ENCODE measurements around the gene PERM1.
"Not testable (repeated sequence)": the region's sequence is repeated elsewhere in the genome, so short reads cannot be mapped to it uniquely, and the experiment has no call there.

PERM1 gene

DNA sequence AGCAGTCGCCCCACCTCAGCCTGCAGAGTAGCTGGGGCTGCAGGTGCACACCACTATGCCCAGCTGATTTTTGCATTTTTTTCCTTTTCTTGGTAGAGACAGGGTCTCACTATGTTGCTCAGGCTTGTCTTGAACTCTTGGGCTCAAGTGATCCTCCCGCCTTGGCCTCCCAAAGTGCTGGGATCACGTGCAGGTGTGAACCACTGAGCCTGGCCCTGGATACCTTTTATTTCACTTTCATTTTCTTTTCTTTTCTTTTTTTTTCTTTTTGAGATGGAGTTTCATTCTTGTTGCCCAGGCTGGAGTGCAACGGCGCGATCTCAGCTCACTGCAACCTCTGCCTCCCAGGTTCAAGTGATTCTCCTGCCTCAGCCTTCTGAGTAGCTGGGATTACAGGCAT, 9.4 kb upstream of the PERM1 start:
- H3K27me3 ChIP-seq (ENCODE audit: control insufficient read depth, insufficient read depth, low read length); H3K4me1 ChIP-seq (ENCODE audit: control insufficient read depth, insufficient read depth, low read length); H3K9me3 ChIP-seq (ENCODE audit: control insufficient read depth, low read length); H3K36me3 ChIP-seq (ENCODE audit: control insufficient read depth, insufficient read depth, low read length); H3K4me3 ChIP-seq (ENCODE audit: low read length); H3K9ac ChIP-seq (ENCODE audit: low read length): not testable (repeated sequence)

DNA sequence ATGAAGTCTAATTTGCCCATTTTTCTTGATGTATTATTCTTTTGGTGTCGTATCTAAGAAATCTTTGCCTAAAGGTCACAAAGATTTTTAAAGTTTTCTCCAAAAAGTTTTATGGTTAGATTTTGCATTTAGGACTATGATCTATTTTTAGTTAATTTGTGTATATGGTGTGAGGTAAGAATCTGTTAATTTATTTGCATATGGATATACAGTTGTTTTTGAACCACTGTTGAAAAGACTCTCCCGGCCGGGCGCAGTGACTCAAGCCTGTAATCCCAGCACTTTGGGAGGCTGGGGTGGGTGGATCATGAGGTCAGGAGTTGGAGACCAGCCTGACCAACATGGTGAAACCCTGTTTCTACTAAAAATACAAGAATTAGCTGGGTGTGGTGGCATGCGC, 6.2 kb upstream of the PERM1 start:
- H3K27me3 ChIP-seq (ENCODE audit: control insufficient read depth, insufficient read depth, low read length): peaks cover 13% of the 10 kb centered on the region
- not testable (repeated sequence) for H3K9ac ChIP-seq (ENCODE audit: low read length); H3K9me3 ChIP-seq (ENCODE audit: control insufficient read depth, low read length); H3K4me3 ChIP-seq (ENCODE audit: low read length); H3K4me1 ChIP-seq (ENCODE audit: control insufficient read depth, insufficient read depth, low read length); H3K36me3 ChIP-seq (ENCODE audit: control insufficient read depth, insufficient read depth, low read length)

- H3K9ac ChIP-seq (ENCODE audit: low read length): no peak overlapping the region
- H3K4me3 ChIP-seq (ENCODE audit: low read length): no peak overlapping the region
- H3K27me3 ChIP-seq (ENCODE audit: control insufficient read depth, insufficient read depth, low read length): peaks cover 28% of the 10 kb centered on the region
- no peaks in the 10 kb centered on the region for H3K36me3 ChIP-seq (ENCODE audit: control insufficient read depth, insufficient read depth, low read length)
- H3K9me3 ChIP-seq (ENCODE audit: control insufficient read depth, low read length): no peaks in the 10 kb centered on the region
- H3K4me1 ChIP-seq (ENCODE audit: control insufficient read depth, insufficient read depth, low read length): no peaks in the 10 kb centered on the region
Measured at GRCh38 chr1:985126-985525, 3.2 kb upstream of the PERM1 start.

- Histone ChIP-seq H3K9ac (ENCODE audit: low read length) (no peak overlapping the region), H3K27me3 (ENCODE audit: control insufficient read depth, insufficient read depth, low read length) (peaks cover 28% of the 10 kb centered on the region), H3K4me1 (ENCODE audit: control insufficient read depth, insufficient read depth, low read length) (no peaks in the 10 kb centered on the region), H3K4me3 (ENCODE audit: low read length) (no peak overlapping the region), H3K9me3 (ENCODE audit: control insufficient read depth, low read length) (no peaks in the 10 kb centered on the region), H3K36me3 (ENCODE audit: control insufficient read depth, insufficient read depth, low read length) (no peaks in the 10 kb centered on the region)
Measured at GRCh38 chr1:984476-984814, 2.6 kb upstream of the PERM1 start.

- peaks cover 28% of the 10 kb centered on the region for H3K27me3 ChIP-seq (ENCODE audit: control insufficient read depth, insufficient read depth, low read length)
- no peak overlapping the region for H3K4me3 ChIP-seq (ENCODE audit: low read length)
- H3K36me3 ChIP-seq (ENCODE audit: control insufficient read depth, insufficient read depth, low read length): no peaks in the 10 kb centered on the region
- H3K9ac ChIP-seq (ENCODE audit: low read length): no peak overlapping the region
- no peaks in the 10 kb centered on the region for H3K4me1 ChIP-seq (ENCODE audit: control insufficient read depth, insufficient read depth, low read length)
- no peaks in the 10 kb centered on the region for H3K9me3 ChIP-seq (ENCODE audit: control insufficient read depth, low read length)
Measured at GRCh38 chr1:983798-984475, 2.0 kb upstream of the PERM1 start.

GRCh38 chr1:982765-983436, 1.0 kb upstream of the PERM1 start:
- H3K4me1 ChIP-seq (ENCODE audit: control insufficient read depth, insufficient read depth, low read length): no peaks in the 10 kb centered on the region
- no peak overlapping the region for H3K4me3 ChIP-seq (ENCODE audit: low read length)
- H3K27me3 ChIP-seq (ENCODE audit: control insufficient read depth, insufficient read depth, low read length): peaks cover 28% of the 10 kb centered on the region
- H3K36me3 ChIP-seq (ENCODE audit: control insufficient read depth, insufficient read depth, low read length): no peaks in the 10 kb centered on the region
- H3K9ac ChIP-seq (ENCODE audit: low read length): no peak overlapping the region
- H3K9me3 ChIP-seq (ENCODE audit: control insufficient read depth, low read length): no peaks in the 10 kb centered on the region

DNA sequence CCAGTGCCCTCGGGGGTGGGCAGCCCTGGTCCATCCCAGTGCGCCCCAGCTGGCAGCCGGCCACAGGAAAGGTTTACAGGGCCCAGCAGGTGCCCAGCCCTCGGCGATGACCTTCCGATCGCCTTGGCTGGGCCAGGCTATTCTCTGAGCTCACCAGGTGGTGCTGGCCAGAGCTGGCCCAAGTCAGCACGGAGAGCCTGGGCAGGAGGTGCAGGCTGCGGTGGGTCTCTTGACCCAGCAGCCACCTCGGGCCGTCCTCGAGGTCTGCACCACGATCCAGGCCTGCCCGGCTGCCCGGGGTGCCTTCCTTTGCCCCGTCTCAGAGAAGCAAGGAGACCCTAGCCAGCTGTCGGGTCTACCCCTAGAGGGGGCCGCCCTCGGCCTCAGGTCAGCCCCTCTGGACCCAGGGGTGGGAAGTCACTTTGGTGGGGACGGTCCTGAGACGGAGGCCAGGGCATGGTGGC, 370 bp downstream of the PERM1 start:
- no peaks in the 10 kb centered on the region for H3K36me3 ChIP-seq (ENCODE audit: control insufficient read depth, insufficient read depth, low read length)
- H3K4me3 ChIP-seq (ENCODE audit: low read length): no peak overlapping the region
- no peak overlapping the region for H3K9ac ChIP-seq (ENCODE audit: low read length)
- H3K9me3 ChIP-seq (ENCODE audit: control insufficient read depth, low read length): no peaks in the 10 kb centered on the region
- H3K27me3 ChIP-seq (ENCODE audit: control insufficient read depth, insufficient read depth, low read length): peaks cover 28% of the 10 kb centered on the region
- H3K4me1 ChIP-seq (ENCODE audit: control insufficient read depth, insufficient read depth, low read length): no peaks in the 10 kb centered on the region

DNA sequence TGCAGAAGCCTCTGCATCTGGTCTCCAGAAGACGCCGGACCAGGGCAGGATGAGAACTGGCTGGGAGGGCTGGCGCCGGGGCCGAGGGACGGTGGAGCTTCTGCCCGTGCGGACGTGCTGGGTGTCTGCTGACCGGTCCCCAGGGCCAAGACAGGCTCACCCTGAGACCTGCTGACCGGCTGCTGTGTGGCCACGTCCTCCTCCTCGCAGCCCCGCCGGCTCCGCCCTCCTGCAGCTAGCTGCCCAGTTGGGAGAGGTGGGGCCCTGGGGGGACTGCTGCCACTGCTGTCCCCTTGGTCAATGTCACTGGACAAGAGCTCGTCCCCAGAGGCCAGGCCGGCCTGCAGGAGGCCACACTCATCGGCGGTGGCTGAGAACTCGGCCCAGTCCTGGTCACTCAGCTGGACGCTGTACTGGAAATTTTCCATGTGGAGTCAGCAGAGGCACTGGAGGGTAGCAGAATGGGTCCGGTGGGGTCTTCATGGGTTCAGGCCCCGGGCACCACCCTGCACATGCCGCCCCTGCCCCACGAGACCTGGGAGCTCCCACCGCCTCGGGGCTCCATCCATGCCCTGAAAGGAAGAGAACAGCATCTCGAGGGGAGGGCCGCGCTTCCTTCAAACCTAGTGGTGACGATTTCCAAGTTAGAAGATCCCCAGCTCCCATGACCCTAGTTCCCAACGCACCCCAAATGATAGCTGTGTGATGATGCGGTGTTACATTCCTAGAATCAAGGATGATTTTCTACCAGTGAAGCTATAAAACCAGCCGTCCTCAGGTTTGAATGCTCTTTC, 1.1 kb downstream of the PERM1 start:
- Histone ChIP-seq H3K4me1 (ENCODE audit: control insufficient read depth, insufficient read depth, low read length) (peaks cover 4% of the 10 kb centered on the region), H3K36me3 (ENCODE audit: control insufficient read depth, insufficient read depth, low read length) (no peaks in the 10 kb centered on the region), H3K4me3 (ENCODE audit: low read length) (no peak overlapping the region), H3K9ac (ENCODE audit: low read length) (no peak overlapping the region), H3K27me3 (ENCODE audit: control insufficient read depth, insufficient read depth, low read length) (peaks cover 28% of the 10 kb centered on the region), H3K9me3 (ENCODE audit: control insufficient read depth, low read length) (no peaks in the 10 kb centered on the region)

DNA sequence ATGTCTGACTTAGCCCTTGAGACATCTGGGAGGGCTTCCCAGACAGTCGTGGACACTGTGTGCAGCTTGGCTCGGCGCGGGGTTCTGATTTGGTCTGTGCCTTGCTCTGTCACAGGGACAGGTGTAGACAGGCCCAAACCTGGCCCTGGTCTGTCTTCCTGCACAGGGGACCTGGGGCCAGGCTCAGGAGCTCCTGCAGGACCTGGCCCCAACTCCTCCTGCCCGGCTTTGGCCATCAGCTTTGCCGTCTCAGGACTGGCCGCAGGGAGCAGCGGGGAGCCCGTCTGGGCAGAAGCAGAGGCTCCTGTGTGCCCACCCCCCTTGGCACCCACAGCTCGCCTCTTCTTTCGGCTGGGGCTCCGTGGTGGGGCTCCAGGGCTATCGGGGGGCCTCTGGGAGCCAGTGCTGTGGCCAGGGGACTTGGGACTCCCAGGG, 1.7 kb downstream of the PERM1 start:
- Histone ChIP-seq H3K9ac (ENCODE audit: low read length) (no peak overlapping the region), H3K27me3 (ENCODE audit: control insufficient read depth, insufficient read depth, low read length) (peaks cover 25% of the 10 kb centered on the region), H3K9me3 (ENCODE audit: control insufficient read depth, low read length) (no peaks in the 10 kb centered on the region), H3K4me1 (ENCODE audit: control insufficient read depth, insufficient read depth, low read length) (peaks cover 4% of the 10 kb centered on the region), H3K4me3 (ENCODE audit: low read length) (no peak overlapping the region), H3K36me3 (ENCODE audit: control insufficient read depth, insufficient read depth, low read length) (no peaks in the 10 kb centered on the region)

GRCh38 chr1:979744-980072, 2.2 kb downstream of the PERM1 start:
- H3K4me3 ChIP-seq (ENCODE audit: low read length): no peak overlapping the region
- peaks cover 25% of the 10 kb centered on the region for H3K27me3 ChIP-seq (ENCODE audit: control insufficient read depth, insufficient read depth, low read length)

GRCh38 chr1:978835-979743, 2.8 kb downstream of the PERM1 start:
- Histone ChIP-seq H3K27me3 (ENCODE audit: control insufficient read depth, insufficient read depth, low read length) (peaks cover 26% of the 10 kb centered on the region), H3K4me1 (ENCODE audit: control insufficient read depth, insufficient read depth, low read length) (peaks cover 4% of the 10 kb centered on the region), H3K4me3 (ENCODE audit: low read length) (no peak overlapping the region), H3K36me3 (ENCODE audit: control insufficient read depth, insufficient read depth, low read length) (no peaks in the 10 kb centered on the region), H3K9ac (ENCODE audit: low read length) (no peak overlapping the region), H3K9me3 (ENCODE audit: control insufficient read depth, low read length) (no peaks in the 10 kb centered on the region)

More at GRCh38 chr1:979744-980072, 2.2 kb downstream of the PERM1 start:
- Histone ChIP-seq H3K36me3 (ENCODE audit: control insufficient read depth, insufficient read depth, low read length) (no peaks in the 10 kb centered on the region), H3K4me1 (ENCODE audit: control insufficient read depth, insufficient read depth, low read length) (peaks cover 4% of the 10 kb centered on the region), H3K9me3 (ENCODE audit: control insufficient read depth, low read length) (no peaks in the 10 kb centered on the region), H3K9ac (ENCODE audit: low read length) (no peak overlapping the region)

Data from mucosa of stomach (tissue), 1 donor.